GM19043 (cell line): Measurements from ENCODE around the gene GPRIN3.
A peak's percentile ranks its signal among the peaks of the same experiment; 100 is the strongest.

Experiments
- ATAC-seq: cut with Tn5 transposase; IDR thresholded peaks from one replicate; pipeline ENCODE4 v1.9.1; 2021; ENCODE audit warnings: low read depth; ENCODE audit not compliant: unreplicated experiment

Gene GPRIN3

GRCh38 chr4:89307446-89308160 is at the start of gene GPRIN3:
TSS of gene GPRIN3 (minus strand) at chr4:89307800. CDS start at chr4:89250110, 57,690 bp downstream.
- peak; percentile 56 for ATAC-seq

- no peak for ATAC-seq
Measured at GRCh38 chr4:89357340-89357739, 49.7 kb upstream of the GPRIN3 start.

GRCh38 chr4:89356086-89356485 is 48.5 kb upstream of the GPRIN3 start:
- ATAC-seq = no peak

GRCh38 chr4:89353514-89353913 is 45.9 kb upstream of the GPRIN3 start:
- no peak for ATAC-seq

GRCh38 chr4:89352541-89352940 is 44.9 kb upstream of the GPRIN3 start:
- ATAC-seq = no peak

- no peak for ATAC-seq
Measured at GRCh38 chr4:89351201-89351600, 43.6 kb upstream of the GPRIN3 start.

GRCh38 chr4:89347363-89348025 is 39.9 kb upstream of the GPRIN3 start:
- ATAC-seq = no peak

GRCh38 chr4:89344571-89344970 is 37.0 kb upstream of the GPRIN3 start:
- ATAC-seq = no peak

- ATAC-seq = no peak
Measured at GRCh38 chr4:89338206-89338605, 30.6 kb upstream of the GPRIN3 start.

- no peak for ATAC-seq
Measured at GRCh38 chr4:89337681-89338080, 30.1 kb upstream of the GPRIN3 start.

GRCh38 chr4:89336818-89337420 is 29.3 kb upstream of the GPRIN3 start:
- ATAC-seq = no peak

- ATAC-seq = no peak
Measured at GRCh38 chr4:89334830-89335229, 27.2 kb upstream of the GPRIN3 start.

GRCh38 chr4:89334311-89334710 is 26.7 kb upstream of the GPRIN3 start:
- no peak for ATAC-seq

GRCh38 chr4:89331686-89332544 is 24.3 kb upstream of the GPRIN3 start:
- ATAC-seq = no peak

GRCh38 chr4:89331197-89331596 is 23.6 kb upstream of the GPRIN3 start:
- no peak for ATAC-seq

GRCh38 chr4:89329280-89329679 is 21.7 kb upstream of the GPRIN3 start:
- ATAC-seq = no peak

GRCh38 chr4:89324671-89325070 is 17.1 kb upstream of the GPRIN3 start:
- peak; percentile 89 for ATAC-seq

- ATAC-seq = no peak
Measured at GRCh38 chr4:89322671-89323070, 15.1 kb upstream of the GPRIN3 start.

- no peak for ATAC-seq
Measured at GRCh38 chr4:89319756-89320155, 12.2 kb upstream of the GPRIN3 start.

- no peak for ATAC-seq
Measured at GRCh38 chr4:89316931-89317366, 9.3 kb upstream of the GPRIN3 start.

GRCh38 chr4:89316211-89316610 is 8.6 kb upstream of the GPRIN3 start:
- ATAC-seq = no peak
